Epithelial cell of prostate (primary cell): ENCODE measurements around the gene TNRC6B.
"Not testable (repeated sequence)": the region's sequence is repeated elsewhere in the genome, so short reads cannot be mapped to it uniquely, and the experiment has no call there.

ENCODE experiments used
- DNase-seq: peaks from one replicate; pipeline ENCODE4 v3.0.0-alpha.2; 2011; ENCODE audit warnings: low read depth, low spot score
- H3K27ac ChIP-seq: fragments of 450-650 bp; 2 replicates; pipeline ENCODE4 v1.5.1; 2017; ENCODE audit warnings: mild to moderate bottlenecking

Gene TNRC6B

GRCh38 chr22:40182231-40182835 lies 4.6 kb downstream of the TNRC6B start:
- peak overlapping the region; percentile 42 for H3K27ac ChIP-seq
- no peak for DNase-seq

- H3K27ac ChIP-seq: peak overlapping the region; percentile 42
- DNase-seq: no peak
These were observed 5.4 kb downstream of the TNRC6B start for GRCh38 chr22:40183029-40183581.

DNA sequence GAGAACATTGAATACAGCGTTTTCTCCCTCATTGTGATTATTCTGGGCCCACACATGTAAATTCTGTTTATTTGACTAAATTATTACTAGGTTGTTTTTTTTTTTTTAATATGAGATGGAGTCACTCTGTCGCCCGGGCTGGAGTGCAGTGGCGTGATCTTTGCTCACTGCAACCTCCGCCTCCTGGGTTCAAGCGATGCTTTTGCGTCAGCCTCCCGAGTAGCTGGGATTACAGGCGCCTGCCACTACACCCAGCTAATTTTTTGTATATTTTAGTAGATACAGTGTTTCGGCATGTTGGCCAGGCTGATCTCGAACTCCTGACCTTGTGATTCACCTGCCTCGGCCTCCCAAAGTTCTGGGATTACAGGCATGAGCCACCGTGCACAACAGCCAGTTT lies 5.9 kb downstream of the TNRC6B start:
- peak overlapping the region; percentile 42 for H3K27ac ChIP-seq

GRCh38 chr22:40187389-40187788 lies 9.7 kb downstream of the TNRC6B start:
- no peak for DNase-seq
- H3K27ac ChIP-seq: no peak overlapping the region

More for the DNA sequence above, 5.9 kb downstream of the TNRC6B start:
- not testable (repeated sequence) for DNase-seq

- DNase-seq: no peak
- H3K27ac ChIP-seq: no peak overlapping the region
These were observed 12.3 kb downstream of the TNRC6B start for GRCh38 chr22:40189997-40190396.

DNA sequence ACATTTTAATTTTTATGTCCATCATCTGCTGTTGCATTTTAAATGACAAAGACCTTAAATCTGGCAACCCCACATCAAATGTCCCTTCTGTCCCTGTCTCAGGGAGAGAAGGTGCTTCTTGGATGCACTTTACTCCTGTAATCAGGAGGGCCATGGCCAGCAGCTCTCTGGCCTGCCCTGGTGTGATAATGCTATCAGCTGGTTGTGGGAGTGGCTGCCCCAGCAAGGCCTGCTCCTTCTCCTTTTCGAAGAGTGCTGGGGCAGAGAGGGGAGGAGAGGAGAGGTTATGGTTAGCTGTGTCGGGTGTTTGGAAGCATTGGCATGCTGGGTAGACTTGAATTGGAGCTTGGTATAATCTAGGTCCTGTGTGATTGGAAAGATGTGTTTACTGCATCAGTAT lies 12.8 kb downstream of the TNRC6B start:
- DNase-seq: no peak
- no peak overlapping the region for H3K27ac ChIP-seq

- no peak overlapping the region for H3K27ac ChIP-seq
- no peak for DNase-seq
These were observed 16.0 kb downstream of the TNRC6B start for GRCh38 chr22:40193429-40194421.

DNA sequence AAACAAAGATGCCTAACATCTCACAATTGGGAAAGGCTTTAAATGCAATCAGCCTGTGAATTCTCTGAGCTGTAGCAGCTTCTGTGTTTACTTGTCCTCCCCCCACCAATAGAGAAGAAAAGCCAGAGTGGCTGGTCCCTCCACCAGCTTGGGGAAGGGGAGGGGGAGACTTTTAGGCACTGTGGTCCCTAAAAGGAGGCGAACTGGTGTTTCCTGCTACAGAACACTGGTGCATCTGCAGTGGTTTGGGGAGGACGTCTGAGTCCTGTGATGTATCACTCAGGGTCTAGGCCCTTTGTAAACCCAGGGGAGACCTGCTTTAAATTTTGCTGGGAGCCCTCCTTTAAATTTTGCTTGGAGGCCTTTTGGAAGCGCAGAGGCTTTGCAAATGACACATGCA lies 16.9 kb downstream of the TNRC6B start:
- H3K27ac ChIP-seq: no peak overlapping the region
- DNase-seq: no peak

DNA sequence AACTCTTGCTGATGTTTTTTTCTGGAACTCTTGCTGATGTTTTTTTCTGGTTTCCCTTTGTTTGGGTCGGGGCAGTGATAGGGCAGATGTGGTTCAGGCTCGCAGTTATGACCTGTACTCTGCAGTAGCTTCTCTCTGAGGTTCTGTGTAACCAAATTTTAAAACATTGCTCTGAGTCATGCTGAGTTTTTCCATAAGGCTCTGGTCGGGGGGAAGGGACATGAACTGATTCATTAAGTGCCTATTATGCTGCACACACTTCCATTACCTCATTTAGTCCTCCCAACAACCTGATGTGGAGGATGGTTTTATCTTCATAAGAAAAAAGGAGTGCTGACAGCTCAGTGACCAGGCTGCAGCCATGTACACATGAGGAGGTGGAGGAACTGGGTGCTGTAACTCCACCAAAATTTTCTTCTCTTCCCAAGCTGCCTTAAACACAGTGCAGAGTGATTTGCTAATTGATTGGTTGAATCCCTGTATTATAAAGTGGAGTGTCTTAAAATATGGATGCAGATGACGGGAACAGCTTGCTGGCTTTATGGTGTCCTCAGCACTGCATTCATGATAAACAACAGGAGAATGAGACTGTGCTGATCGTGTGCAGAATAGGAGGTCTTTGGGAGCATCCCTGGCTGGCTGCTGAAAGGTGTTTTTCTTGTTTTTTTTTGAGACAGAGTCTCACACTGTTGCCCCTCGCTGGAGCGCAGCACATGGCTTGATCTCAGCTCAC lies 19.1 kb downstream of the TNRC6B start:
- peak; percentile 58 for DNase-seq
- peak overlapping the region; percentile 40 for H3K27ac ChIP-seq

GRCh38 chr22:40197421-40197820 lies 19.7 kb downstream of the TNRC6B start:
- DNase-seq, H3K27ac ChIP-seq: not testable (repeated sequence)

DNA sequence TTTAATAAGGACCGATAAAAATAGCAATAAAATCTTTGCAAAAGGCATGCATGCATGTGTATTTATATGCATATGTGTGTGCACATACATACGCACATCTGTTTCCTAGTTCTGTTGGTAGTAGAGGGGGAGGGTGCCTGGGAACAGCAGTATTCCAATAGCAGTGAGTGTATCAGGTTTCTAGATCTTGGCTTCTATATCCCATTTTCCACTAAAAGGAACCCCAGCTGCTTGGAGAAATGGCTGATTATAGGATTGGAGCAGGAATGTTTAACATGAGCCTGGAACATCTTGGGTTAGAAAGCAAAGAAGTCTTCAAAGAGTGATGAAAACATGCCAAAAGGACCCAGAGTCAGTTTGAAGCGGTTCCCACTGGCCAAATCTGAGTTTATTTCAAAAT lies 21.0 kb downstream of the TNRC6B start:
- H3K27ac ChIP-seq: no peak overlapping the region
- no peak for DNase-seq

DNA sequence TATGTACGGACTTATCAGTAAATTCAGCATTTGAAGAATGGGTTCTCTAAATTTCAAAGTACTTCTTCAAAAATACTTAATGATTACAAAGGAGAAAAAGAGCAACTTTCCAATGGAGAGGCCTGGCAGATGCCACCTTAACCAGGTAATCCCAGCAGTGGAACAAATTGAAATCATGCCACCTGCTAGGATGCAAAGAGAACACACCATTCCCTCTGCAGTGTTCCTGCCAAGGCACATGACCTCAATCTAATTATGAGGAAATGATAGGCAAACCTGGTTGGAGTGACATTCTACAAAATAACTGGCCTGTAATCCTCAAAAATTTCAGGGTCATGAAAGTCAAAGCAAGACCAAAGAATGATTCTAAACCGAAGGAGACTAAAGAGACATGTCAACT lies 21.5 kb downstream of the TNRC6B start:
- DNase-seq: no peak
- no peak overlapping the region for H3K27ac ChIP-seq

DNA sequence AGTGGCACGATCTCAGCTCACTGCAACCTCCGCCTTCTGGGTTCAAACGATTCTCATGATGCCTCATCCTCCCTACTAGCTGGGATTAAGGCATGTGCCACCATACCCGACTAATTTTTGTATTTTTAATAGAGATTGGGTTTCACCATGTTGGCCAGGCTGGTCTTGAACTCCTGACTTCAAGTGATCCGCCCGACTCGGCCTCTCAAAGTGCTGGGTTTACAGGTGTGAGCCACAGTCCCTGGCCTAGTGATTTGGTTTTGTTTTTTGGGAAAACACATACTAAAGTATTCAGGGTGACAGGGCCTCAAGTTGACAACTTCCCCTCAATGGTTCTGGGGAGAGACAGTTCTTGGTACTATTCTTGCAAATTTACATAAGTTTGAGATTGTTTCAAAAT lies 22.1 kb downstream of the TNRC6B start:
- H3K27ac ChIP-seq: no peak overlapping the region

GRCh38 chr22:40200795-40201530 lies 23.2 kb downstream of the TNRC6B start:
- DNase-seq: no peak
- no peak overlapping the region for H3K27ac ChIP-seq

More for the DNA sequence above, 22.1 kb downstream of the TNRC6B start:
- DNase-seq: no peak

DNA sequence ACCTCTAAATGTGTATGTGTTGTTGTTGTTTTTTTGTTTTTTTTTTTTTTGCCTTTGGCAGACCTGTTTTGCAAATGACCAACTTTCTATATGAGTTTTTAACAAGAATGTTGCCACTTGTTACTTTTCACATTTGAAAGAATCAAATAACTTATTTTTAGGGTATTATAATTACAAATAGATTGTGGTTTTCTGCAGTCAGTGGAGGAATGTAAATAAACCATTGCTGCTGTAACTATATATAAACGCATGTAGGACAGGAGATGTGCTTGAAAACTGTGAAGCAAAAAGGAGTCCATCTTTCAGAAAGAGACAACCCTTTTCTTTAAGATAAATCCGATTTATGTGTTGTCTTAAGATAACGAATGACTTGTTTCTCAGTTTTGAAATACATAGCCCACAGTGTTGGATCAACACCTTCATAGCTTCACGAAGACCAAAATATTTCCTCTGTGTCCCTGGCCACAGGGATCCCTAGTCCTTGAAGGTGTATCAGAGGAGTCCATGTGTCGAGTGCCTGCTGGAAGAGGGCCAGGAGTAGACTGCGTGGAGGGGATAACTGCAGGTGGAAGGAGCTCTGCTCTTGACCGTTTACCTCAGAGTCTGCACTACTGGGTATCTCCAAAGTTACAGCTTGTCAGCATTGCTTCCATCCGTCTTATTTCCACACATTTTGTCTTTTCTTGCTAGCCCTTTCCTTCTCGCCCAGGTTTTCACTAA lies 24.7 kb downstream of the TNRC6B start:
- H3K27ac ChIP-seq: no peak overlapping the region
- no peak for DNase-seq

DNA sequence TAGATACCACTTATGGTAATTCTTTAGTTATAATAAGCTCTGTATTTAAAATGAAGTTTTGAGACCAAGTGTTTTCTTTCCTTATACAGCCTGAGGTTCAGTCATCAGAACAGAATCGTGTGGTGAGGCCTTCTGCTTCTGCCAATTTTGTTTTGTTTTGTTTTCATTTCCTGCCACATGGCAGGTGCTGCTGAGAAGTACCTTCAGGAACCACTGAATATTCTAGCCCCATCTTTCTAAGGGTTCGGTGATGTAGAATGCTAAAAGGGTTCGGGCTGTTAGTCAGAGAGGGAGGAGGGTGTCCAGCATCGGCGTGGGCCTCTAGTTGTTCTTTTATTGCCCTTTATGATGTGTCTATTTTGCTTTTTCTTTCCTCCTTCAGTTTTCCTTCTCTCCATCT lies 25.8 kb downstream of the TNRC6B start:
- DNase-seq: no peak
- H3K27ac ChIP-seq: no peak overlapping the region

- DNase-seq: no peak
- H3K27ac ChIP-seq: no peak overlapping the region
These were observed 26.8 kb downstream of the TNRC6B start for GRCh38 chr22:40204321-40205116.

DNA sequence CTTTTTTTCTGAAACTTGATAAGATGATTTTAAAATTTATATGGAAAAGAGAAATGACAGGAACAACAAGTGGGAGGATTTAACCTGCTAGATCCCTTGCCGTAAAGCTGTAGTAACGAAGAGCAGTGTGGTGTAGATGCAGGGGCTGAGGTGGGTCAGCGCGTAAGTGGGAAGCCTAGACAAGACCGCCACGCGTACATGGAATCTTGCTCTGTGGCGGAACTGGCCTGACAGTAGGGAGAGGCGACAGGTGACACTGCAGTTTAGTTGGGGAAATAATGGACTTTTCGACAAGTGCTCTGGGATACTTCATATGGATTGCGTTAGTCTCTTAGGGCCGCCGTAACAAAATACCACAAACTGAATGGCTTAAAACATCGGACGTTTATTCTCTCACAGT lies 28.8 kb downstream of the TNRC6B start:
- H3K27ac ChIP-seq: no peak overlapping the region
- DNase-seq: no peak
